NCI-H1048 (cell line): ENCODE results near the gene AMZ1.

Experiments used
- DNase-seq: peaks from one replicate; lab custom pipeline; 2025; lab: John Stamatoyannopoulos, UW

AMZ1 gene

GRCh38 chr7:2687881-2688318 lies at the start of gene AMZ1:
Gene AMZ1 (plus strand): TSS chr7:2688202. CDS start chr7:2700452, 12,250 bp downstream.
- DNase-seq = no peak

GRCh38 chr7:2638224-2638991 lies 49.6 kb upstream of the AMZ1 start:
- no peak for DNase-seq

GRCh38 chr7:2639181-2639681 lies 48.8 kb upstream of the AMZ1 start:
- DNase-seq = no peak

- DNase-seq = no peak
Measured at GRCh38 chr7:2639695-2640481, 48.1 kb upstream of the AMZ1 start.

- DNase-seq = no peak
Measured at GRCh38 chr7:2640482-2640830, 47.5 kb upstream of the AMZ1 start.

GRCh38 chr7:2640846-2641316 lies 47.1 kb upstream of the AMZ1 start:
- no peak for DNase-seq

- no peak for DNase-seq
Measured at GRCh38 chr7:2641406-2642393, 46.3 kb upstream of the AMZ1 start.

- DNase-seq = no peak
Measured at GRCh38 chr7:2643386-2644219, 44.4 kb upstream of the AMZ1 start.

GRCh38 chr7:2644220-2644561 lies 43.8 kb upstream of the AMZ1 start:
- no peak for DNase-seq

GRCh38 chr7:2644562-2645273 lies 43.3 kb upstream of the AMZ1 start:
- DNase-seq = no peak

- no peak for DNase-seq
Measured at GRCh38 chr7:2645274-2645868, 42.6 kb upstream of the AMZ1 start.

GRCh38 chr7:2646336-2646679 lies 41.7 kb upstream of the AMZ1 start:
- DNase-seq = no peak

- peak; percentile 32 for DNase-seq
Measured at GRCh38 chr7:2646680-2647571, 41.1 kb upstream of the AMZ1 start.

- DNase-seq = no peak
Measured at GRCh38 chr7:2647594-2648172, 40.3 kb upstream of the AMZ1 start.

GRCh38 chr7:2649139-2649838 lies 38.7 kb upstream of the AMZ1 start:
- DNase-seq = no peak

- DNase-seq = no peak
Measured at GRCh38 chr7:2649991-2650390, 38.0 kb upstream of the AMZ1 start.

GRCh38 chr7:2650451-2650850 lies 37.6 kb upstream of the AMZ1 start:
- DNase-seq = no peak

- DNase-seq = no peak
Measured at GRCh38 chr7:2651336-2651735, 36.7 kb upstream of the AMZ1 start.
